Activated naive CD8-positive, alpha-beta T cell treated with anti-CD3 and anti-CD28 coated beads, Interleukin-2, amount 50 U/mL, for 24 hours (primary cell): Measurements from ENCODE around the gene ADCY1.
A peak's percentile ranks its signal among the peaks of the same experiment; 100 is the strongest.
"Not testable (repeated sequence)": the region's sequence is repeated elsewhere in the genome, so short reads cannot be mapped to it uniquely, and the experiment has no call there.

Experiments used
- ATAC-seq: fragments of 150-1000 bp; cut with Tn5 transposase; one replicate; pipeline ENCODE4 v1.10.0; 2021
- DNase-seq: peaks from one replicate; pipeline ENCODE4 v3.0.0; 2021
- H3K27ac Mint-ChIP-seq: one replicate; pipeline ENCODE4 v1.8.0; 2021; ENCODE audit warnings: mild to moderate bottlenecking, mixed read lengths
- H3K27me3 Mint-ChIP-seq: one replicate; pipeline ENCODE4 v1.8.0; 2021; ENCODE audit warnings: mixed read lengths
- H3K36me3 Mint-ChIP-seq: one replicate; pipeline ENCODE4 v1.8.0; 2021; ENCODE audit warnings: low read depth, mixed read lengths
- H3K4me1 Mint-ChIP-seq: one replicate; pipeline ENCODE4 v1.8.0; 2021; ENCODE audit warnings: mixed read lengths
- H3K4me3 Mint-ChIP-seq: one replicate; pipeline ENCODE4 v1.8.0; 2021; ENCODE audit warnings: mild to moderate bottlenecking, moderate library complexity, mixed read lengths
- H3K9me3 Mint-ChIP-seq: one replicate; pipeline ENCODE4 v1.8.0; 2021; ENCODE audit warnings: mixed read lengths

ADCY1 gene

DNA sequence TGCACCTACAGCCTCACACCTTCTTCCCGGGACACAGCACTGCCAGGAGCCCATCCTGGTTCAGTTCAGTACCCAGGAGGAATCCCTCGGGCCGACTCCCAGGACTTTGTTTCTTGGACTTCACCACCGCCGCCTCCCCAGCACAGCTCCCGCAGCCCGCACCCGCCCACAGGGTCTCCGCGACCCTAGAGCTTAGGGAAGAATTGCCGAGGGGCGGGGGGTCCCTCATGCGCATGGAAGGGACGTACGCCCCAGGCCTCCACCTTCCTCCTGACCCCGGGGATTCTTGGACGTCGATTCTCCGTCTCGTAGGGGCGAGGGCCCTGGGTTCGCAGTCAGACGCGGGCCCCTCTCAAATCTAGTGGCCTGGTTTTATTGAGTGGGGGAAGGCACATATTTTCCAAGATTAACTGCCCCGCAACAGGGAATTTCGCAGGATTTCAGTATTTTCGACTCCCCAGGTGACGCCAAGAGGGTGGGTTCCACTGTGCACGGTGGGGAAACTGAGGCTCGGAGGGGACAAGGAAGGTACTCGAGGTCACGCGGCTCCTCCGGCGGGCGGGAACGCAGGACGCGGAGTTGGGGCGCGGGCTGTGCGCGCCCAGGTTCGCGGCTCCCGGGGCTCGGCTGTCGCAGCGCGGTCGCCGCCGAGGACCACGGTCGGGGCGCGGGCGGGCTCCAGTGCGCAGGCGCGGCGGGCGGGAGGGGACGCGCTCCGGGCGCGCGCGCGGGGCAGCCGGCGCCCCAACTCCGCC lies at the start of gene ADCY1:
ADCY1 (plus strand) TSS at position 708 of the 755 bp plus-strand sequence. CDS start 176 bp downstream, outside the sequence.
- DNase-seq = peak; percentile 17
- no peak for ATAC-seq

DNA sequence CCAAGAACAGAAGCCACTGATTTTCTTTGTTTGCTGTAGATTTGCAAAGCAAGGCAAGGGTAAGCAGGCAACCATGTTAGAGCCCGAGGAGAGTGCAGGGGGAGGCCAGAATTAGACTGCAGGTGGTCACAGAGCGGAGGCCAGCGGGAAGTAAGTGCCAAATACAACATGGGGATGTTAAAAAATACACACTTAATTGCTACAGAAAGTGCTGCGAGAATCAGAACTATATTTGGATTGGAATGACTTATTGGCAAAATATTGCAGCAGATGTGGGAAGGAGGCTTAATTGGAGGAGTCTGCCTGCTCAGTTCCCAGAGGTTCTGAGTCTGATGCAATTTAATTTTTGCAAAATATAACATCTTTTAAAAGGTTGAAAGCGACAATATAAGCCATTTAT lies 49.7 kb upstream of the ADCY1 start:
- H3K4me3 Mint-ChIP-seq = no peak overlapping the region
- H3K27me3 Mint-ChIP-seq = peaks cover 5% of the 10 kb centered on the region
- H3K9me3 Mint-ChIP-seq = peaks cover 7% of the 10 kb centered on the region
- no peak overlapping the region for H3K27ac Mint-ChIP-seq
- ATAC-seq (no peak), DNase-seq (no peak)
- H3K36me3 Mint-ChIP-seq = no peaks in the 10 kb centered on the region
- no peaks in the 10 kb centered on the region for H3K4me1 Mint-ChIP-seq

More for the DNA sequence above, at the start of gene ADCY1:
- Mint-ChIP-seq H3K4me3 (peak within 1 kb of the TSS; percentile 32), H3K36me3 (no peaks in the 10 kb centered on the region), H3K9me3 (no peaks in the 10 kb centered on the region), H3K4me1 (peaks cover 4% of the 10 kb centered on the region), H3K27me3 (peaks cover 40% of the 10 kb centered on the region), H3K27ac (no peak within 1 kb of the TSS)

DNA sequence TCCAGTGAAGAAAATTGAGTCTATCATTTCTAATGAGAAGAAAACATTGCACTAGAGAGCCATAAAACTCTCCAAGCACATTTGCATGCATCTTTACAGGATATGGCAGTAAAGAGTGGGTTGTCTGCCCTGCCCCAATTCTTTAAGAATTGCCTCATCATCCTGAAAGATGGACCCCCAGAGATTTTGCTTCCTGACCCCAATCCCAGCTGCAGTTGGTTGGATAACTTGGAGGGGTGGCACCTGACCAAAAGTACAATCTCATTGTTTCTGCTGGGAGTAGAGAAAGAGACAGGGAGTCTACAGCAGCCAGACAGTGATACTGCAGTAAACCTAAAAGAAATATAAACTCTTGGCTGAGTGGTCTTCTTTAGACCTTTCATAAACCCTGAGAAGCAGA lies 49.1 kb upstream of the ADCY1 start:
- H3K4me1 Mint-ChIP-seq = no peaks in the 10 kb centered on the region
- no peaks in the 10 kb centered on the region for H3K36me3 Mint-ChIP-seq
- ATAC-seq = no peak
- H3K27ac Mint-ChIP-seq = no peak overlapping the region
- H3K9me3 Mint-ChIP-seq = peaks cover 4% of the 10 kb centered on the region
- DNase-seq = no peak
- peaks cover 5% of the 10 kb centered on the region for H3K27me3 Mint-ChIP-seq
- no peak overlapping the region for H3K4me3 Mint-ChIP-seq

DNA sequence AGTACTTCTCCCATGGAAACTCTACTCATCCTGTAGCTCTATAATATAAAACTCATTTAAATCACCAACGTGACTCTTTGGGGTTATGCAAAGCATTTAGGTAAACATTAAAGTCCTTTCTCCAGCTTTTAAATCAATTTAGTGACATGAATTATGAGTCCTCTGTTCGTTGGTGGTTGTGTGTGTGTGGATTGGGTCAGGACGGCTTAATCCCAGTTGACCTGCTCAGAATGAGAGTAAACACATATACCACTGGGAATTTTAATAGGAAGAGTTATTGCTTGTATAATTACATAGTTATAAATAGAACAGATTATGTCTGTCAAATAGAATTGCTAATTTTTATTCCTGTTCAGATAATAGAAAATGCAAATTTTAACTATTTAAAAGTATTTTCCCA lies 30.7 kb upstream of the ADCY1 start:
- H3K27me3 Mint-ChIP-seq = no peaks in the 10 kb centered on the region

DNA sequence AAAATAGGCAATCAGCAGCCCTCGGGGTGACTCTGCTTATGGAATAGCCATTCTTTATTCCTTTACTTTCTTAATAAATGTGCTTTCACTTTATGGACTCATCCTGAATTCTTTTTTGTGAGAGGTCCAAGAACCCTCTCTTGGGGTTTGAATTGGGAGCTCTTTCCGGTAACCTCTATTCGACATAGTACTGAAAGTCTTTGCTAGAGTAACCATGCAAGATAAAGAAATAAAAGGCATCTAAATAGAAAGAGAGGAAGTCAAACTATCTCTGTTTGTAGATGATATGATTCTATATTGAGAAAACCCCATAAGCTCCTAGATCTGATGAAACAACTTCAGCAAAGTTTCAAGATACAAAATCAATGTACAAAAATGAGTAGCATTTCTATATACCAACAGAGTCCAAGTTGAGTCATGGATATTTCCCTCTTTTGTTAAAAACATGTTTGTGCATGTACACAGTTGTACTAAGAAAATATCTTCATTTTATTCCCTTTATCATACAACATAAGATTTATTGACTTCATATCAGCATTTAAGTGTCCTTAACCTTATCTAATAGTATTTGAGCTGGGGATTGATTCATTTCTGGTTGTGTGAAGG lies 29.0 kb upstream of the ADCY1 start:
- H3K36me3 Mint-ChIP-seq, H3K4me1 Mint-ChIP-seq, H3K9me3 Mint-ChIP-seq, ATAC-seq, H3K4me3 Mint-ChIP-seq, H3K27me3 Mint-ChIP-seq, DNase-seq, H3K27ac Mint-ChIP-seq: not testable (repeated sequence)

More for the DNA sequence above, 30.7 kb upstream of the ADCY1 start:
- Mint-ChIP-seq H3K36me3 (no peaks in the 10 kb centered on the region), H3K4me3 (no peak overlapping the region), H3K4me1 (no peaks in the 10 kb centered on the region), H3K27ac (no peak overlapping the region), H3K9me3 (peaks cover 7% of the 10 kb centered on the region)
- DNase-seq (no peak), ATAC-seq (no peak)

DNA sequence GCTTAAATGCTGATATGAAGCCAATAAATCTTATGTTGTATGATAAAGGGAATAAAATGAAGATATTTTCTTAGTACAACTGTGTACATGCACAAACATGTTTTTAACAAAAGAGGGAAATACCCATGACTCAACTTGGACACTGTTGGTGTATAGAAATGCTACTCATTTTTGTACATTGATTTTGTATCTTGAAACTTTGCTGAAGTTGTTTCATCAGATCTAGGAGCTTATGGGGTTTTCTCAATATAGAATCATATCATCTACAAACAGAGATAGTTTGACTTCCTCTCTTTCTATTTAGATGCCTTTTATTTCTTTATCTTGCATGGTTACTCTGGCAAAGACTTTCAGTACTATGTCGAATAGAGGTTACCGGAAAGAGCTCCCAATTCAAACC lies 25.3 kb upstream of the ADCY1 start:
- not testable (repeated sequence) for H3K4me1 Mint-ChIP-seq, ATAC-seq, DNase-seq, H3K27ac Mint-ChIP-seq, H3K36me3 Mint-ChIP-seq, H3K27me3 Mint-ChIP-seq, H3K9me3 Mint-ChIP-seq, H3K4me3 Mint-ChIP-seq

DNA sequence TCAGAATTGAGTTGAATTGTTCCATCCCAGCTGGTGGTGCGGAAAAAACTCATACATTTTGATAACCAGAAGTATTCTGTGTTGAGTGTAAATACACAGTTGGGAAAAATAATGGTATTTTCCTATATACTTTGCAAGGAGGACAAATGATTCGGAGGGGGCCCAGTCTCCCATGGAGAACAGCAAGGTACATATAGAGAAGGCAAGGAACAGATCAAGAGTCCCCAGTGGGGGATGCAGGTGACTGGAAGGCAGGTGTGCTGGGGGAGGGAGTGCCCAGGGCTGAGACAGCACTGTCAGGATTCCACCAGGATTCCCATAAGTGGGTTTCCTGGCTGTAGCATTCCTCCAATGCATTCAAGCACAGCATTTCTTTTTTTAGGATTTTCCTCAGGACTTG lies 10.8 kb upstream of the ADCY1 start:
- H3K36me3 Mint-ChIP-seq = no peaks in the 10 kb centered on the region
- H3K9me3 Mint-ChIP-seq = peaks cover 15% of the 10 kb centered on the region
- no peaks in the 10 kb centered on the region for H3K4me1 Mint-ChIP-seq
- H3K4me3 Mint-ChIP-seq = no peak overlapping the region
- DNase-seq = no peak
- ATAC-seq = no peak
- H3K27ac Mint-ChIP-seq = no peak overlapping the region
- peaks cover 9% of the 10 kb centered on the region for H3K27me3 Mint-ChIP-seq

DNA sequence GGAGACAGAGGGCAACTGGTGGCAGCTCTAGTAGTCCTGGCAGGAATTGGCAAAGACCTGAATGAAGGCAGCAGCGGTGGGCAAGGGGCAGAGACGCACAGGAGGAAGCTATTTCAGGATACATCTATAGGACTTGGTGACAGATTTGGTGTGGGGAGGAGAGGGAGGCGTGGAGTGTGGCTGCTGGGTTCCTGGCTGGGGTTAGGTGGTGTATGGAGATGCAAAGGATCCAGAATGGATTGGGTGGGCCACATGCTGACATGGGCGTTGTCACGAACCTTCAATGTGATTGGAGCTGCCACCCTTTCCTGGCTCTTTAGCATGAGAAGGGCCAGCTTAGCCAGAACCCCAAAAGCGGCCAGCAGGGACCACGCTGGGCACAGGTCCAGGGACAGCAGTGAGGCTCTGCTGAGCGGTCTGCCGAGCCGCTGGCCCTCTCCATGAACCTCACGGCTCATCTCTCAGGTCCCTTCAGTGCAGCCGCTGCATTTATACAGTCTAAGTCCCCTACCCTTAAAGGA lies 10.2 kb upstream of the ADCY1 start:
- no peaks in the 10 kb centered on the region for H3K36me3 Mint-ChIP-seq
- peaks cover 11% of the 10 kb centered on the region for H3K9me3 Mint-ChIP-seq
- no peaks in the 10 kb centered on the region for H3K4me1 Mint-ChIP-seq
- no peak overlapping the region for H3K27ac Mint-ChIP-seq
- H3K4me3 Mint-ChIP-seq = no peak overlapping the region
- DNase-seq = no peak
- no peak for ATAC-seq
- peaks cover 9% of the 10 kb centered on the region for H3K27me3 Mint-ChIP-seq

DNA sequence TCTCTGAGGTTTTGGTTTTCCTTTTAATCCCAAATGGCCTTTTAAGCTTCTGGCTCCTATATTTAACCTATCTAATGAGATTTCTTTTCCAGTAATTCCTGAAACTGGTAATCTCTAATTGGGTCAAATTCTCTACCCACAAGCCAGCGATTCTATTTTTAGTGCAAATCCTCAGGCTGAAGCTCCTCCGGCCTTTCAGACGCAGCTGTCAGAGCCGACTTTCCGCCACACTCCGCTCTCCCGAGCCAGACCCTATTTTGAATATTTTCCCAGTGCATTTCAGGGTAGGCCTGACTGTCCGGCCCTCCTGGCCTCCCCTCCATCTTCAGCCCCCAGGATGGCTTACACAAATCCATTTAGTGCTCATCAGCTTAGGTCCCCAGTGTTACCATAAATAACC lies 9.7 kb upstream of the ADCY1 start:
- Mint-ChIP-seq H3K27me3 (peaks cover 8% of the 10 kb centered on the region), H3K36me3 (no peaks in the 10 kb centered on the region), H3K4me3 (no peak overlapping the region), H3K9me3 (peaks cover 10% of the 10 kb centered on the region), H3K4me1 (no peaks in the 10 kb centered on the region), H3K27ac (no peak overlapping the region)
- ATAC-seq (no peak), DNase-seq (no peak)

DNA sequence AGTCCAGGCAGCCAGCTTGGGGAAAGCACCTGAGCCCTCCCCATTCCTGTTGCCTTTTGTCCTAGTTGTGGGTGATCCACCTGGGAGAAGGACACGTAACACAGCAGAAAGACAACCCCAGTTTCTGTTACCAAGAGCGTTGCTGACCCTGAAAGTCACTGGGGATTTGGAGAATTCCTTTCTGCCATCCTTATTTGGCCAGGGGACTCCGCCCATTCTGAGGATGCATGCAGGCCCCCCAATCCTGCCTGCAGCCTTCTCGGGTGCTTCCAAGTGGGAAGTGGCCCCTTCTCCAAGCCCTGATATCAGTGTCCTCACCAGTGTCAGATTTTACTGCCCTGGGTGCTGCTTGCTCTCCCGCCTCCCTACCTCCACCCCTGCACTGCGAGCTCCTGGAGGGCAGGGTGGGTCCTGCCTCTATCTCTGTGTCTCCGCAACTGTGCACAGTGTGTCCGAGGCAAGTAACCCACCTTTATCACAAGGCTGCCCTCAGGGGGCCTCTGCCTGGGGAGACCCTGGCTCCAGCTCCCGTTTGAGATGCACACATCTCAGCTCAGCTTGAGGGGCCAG lies 9.2 kb upstream of the ADCY1 start:
- ATAC-seq (no peak), DNase-seq (no peak)
- H3K4me1 Mint-ChIP-seq = no peaks in the 10 kb centered on the region
- peaks cover 5% of the 10 kb centered on the region for H3K9me3 Mint-ChIP-seq
- H3K27me3 Mint-ChIP-seq = peaks cover 6% of the 10 kb centered on the region
- H3K36me3 Mint-ChIP-seq = no peaks in the 10 kb centered on the region
- no peak overlapping the region for H3K4me3 Mint-ChIP-seq
- no peak overlapping the region for H3K27ac Mint-ChIP-seq

DNA sequence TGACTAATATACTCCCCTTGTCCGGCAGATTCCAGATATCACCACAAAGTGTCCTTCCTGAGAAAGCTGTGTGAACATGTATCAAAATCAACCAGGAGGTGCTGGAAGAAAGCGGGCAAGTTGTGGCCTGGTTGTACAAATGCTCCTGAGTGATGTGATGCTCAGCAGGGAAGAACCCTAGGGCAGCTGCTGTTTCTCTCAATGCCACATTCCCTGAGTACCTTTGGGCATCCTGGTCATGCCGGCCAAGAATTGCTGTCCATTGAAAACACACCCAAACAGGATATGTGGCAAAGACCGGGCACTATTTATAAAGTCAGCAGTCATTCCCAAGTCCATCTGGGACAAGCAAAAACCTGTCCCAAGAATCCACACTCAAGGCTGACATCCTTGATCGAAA lies 7.8 kb upstream of the ADCY1 start:
- DNase-seq (no peak), ATAC-seq (no peak)
- Mint-ChIP-seq H3K27me3 (peaks cover 5% of the 10 kb centered on the region), H3K27ac (no peak overlapping the region), H3K4me1 (no peaks in the 10 kb centered on the region), H3K4me3 (no peak overlapping the region), H3K36me3 (no peaks in the 10 kb centered on the region), H3K9me3 (no peaks in the 10 kb centered on the region)

DNA sequence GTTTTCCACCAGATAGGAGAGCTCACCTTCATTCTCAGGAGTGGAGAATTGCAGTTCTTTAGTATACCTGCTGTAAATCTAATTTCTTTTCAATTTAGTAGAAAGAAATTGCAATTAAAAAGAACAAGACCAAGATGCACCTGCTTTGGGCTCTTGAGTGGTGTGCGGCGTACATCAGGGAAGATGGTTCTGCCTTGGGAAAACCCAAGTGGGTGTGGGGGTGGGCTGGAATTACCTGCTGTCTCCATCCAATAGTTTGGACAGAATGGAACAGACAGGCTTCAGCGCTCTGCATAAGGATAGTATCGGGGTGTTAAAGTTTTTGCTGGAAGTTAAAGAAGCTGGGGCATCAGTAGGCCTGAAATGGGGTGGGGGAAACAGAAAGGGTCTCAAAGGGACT lies 7.2 kb upstream of the ADCY1 start:
- H3K27me3 Mint-ChIP-seq = peaks cover 8% of the 10 kb centered on the region
- no peaks in the 10 kb centered on the region for H3K9me3 Mint-ChIP-seq
- no peaks in the 10 kb centered on the region for H3K4me1 Mint-ChIP-seq
- DNase-seq (no peak), ATAC-seq (no peak)
- H3K36me3 Mint-ChIP-seq = no peaks in the 10 kb centered on the region
- H3K27ac Mint-ChIP-seq = no peak overlapping the region
- no peak overlapping the region for H3K4me3 Mint-ChIP-seq

DNA sequence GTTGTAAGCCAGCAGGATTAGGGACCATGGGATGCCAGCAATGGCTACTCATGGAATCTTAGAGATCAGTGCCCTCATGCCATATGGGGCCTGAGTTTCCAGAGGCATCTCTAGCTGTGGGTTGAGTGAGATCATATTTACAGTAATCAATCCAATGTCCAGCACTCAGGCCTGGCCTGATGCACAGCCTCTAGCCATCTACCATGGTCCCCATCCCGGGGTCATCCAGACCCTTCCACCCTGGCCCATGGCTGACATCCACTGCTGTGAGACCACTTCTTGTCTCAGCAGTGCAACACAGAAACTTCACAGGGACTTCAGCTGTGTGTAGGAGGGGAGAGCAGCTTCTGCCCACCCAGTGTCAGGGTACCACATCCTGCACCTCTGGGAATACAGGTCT lies 6.5 kb upstream of the ADCY1 start:
- Mint-ChIP-seq H3K4me3 (no peak overlapping the region), H3K4me1 (no peaks in the 10 kb centered on the region), H3K27me3 (peaks cover 15% of the 10 kb centered on the region), H3K27ac (no peak overlapping the region), H3K36me3 (no peaks in the 10 kb centered on the region), H3K9me3 (no peaks in the 10 kb centered on the region)
- DNase-seq (no peak), ATAC-seq (no peak)

DNA sequence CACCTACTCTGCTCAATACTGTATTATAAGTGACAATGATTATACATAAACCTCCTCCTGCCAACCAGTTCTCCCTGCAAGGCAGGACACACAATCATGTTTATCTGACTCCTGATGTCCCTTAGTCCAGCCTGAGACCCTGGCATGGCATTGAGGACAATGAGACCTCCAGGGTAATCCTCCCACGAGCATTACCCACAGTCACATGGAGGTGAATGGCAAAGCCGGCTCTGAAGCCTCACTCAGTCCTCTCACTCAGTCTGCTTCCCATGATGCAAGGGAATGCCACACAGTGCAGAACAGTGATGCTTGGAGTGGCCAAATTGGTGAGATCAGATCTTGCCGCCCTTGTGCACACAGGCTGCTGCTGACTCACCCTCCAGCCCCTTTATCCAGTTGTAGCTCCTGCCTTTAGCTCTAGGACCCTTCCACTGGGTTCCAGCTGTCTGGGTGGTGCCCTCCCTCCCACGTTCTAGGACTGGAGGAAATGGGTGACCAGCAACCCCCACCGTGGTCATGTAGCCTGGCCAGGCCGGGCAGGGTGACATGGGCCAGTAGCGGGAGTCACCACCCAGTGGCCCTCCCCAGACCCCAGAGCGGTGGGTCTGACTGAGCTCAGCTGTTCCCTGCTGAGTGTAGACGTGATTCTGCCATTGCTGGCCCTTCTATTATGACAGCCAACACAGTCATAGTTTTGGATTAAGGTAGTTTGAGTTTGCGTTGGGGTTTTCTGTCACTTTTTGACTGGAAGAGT lies 5.5 kb upstream of the ADCY1 start:
- H3K4me1 Mint-ChIP-seq = peaks cover 4% of the 10 kb centered on the region
- H3K4me3 Mint-ChIP-seq = no peak overlapping the region
- H3K27ac Mint-ChIP-seq = no peak overlapping the region
- ATAC-seq = no peak
- no peaks in the 10 kb centered on the region for H3K36me3 Mint-ChIP-seq
- peaks cover 24% of the 10 kb centered on the region for H3K27me3 Mint-ChIP-seq
- H3K9me3 Mint-ChIP-seq = no peaks in the 10 kb centered on the region
- DNase-seq = no peak
